K562 (cell line): ENCODE results near the gene NCAM2. TPM values are rescaled to one million over a fixed set of nuclear protein-coding genes. Genes with fewer than 3 reads are reported as not detected.

Source experiments
- ATAC-seq: fragments of 200-7000 bp; cut with Tn5 transposase; 3 replicates; pipeline ENCODE4 v1.9.1; 2020; ENCODE audit warnings: moderate library complexity
- BruUV-seq: library from RNA; stranded (reverse); fragments of 400-500 nt; replicated peaks from 2 replicates; lab custom pipeline; 2021; lab: Mats Ljungman, UMichigan
- CTCF ChIA-PET: fragments of 300-600 bp; formaldehyde crosslinking; extraction: SDS; loops from one replicate; lab custom pipeline; 2021; ENCODE audit warnings: low intra/inter-chr PET ratio; lab: Yijun Ruan, JAX
- POLR2A ChIA-PET: fragments of 300-600, 350-650 bp; sonication (Branson Sonifier 250); formaldehyde crosslinking; extraction: SDS; loops from one replicate; lab custom pipeline; 2021; ENCODE audit warnings: antibody characterized with exemption, inconsistent platforms; lab: Yijun Ruan, JAX
- DNase-seq, 4 experiments: peaks; one replicate each; pipeline versions ENCODE4 v3.0.0 to v3.0.0-alpha.2; 2011 to 2018; ENCODE audit warnings: low spot score in 3 of 4, mixed read lengths in 3 of 4; ENCODE audit errors: extremely low read depth in 1 of 4
- FAIRE-seq: peaks from 2 replicates; lab custom pipeline; 2011; peaks lifted over from hg19 to GRCh38; lab: Jason Lieb, UNC
- H2AFZ ChIP-seq: 2 replicates; pipeline ENCODE4 v1.6.0; 2011; ENCODE audit warnings: low read depth, low read length, control low read depth, inconsistent platforms
- H3K27ac ChIP-seq: fragments of 200-600 bp; 3 replicates; pipeline ENCODE4 v1.8.0; 2011; ENCODE audit warnings: low read depth, mild to moderate bottlenecking, control low read depth, inconsistent platforms, low read length, moderate library complexity, mixed read lengths; ENCODE audit errors: extremely low read depth
- H3K27me3 ChIP-seq, 2 experiments: fragments of 300-600 bp in 1 of 2; 2 replicates in 1 of 2; 3 replicates in 1 of 2; pipeline versions ENCODE4 v1.6.0 to v1.8.0; 2011; ENCODE audit warnings: inconsistent platforms in 2 of 2, low read length in 2 of 2, mild to moderate bottlenecking in 1 of 2, mixed read lengths in 1 of 2, moderate library complexity in 1 of 2; ENCODE audit not compliant: control insufficient read depth in 2 of 2, insufficient read depth in 2 of 2
- H3K36me3 ChIP-seq: fragments of 300-600 bp; 3 replicates; pipeline ENCODE4 v1.8.0; 2011; ENCODE audit warnings: mild to moderate bottlenecking, low read length, inconsistent platforms; ENCODE audit not compliant: control insufficient read depth, insufficient read depth
- H3K4me1 ChIP-seq, 2 experiments: fragments of 200-600 bp in 1 of 2; replicated peaks in 1 of 2; 2 replicates in 1 of 2; 3 replicates in 1 of 2; pipeline versions ENCODE4 v1.5.1 to v1.8.0; 2011; ENCODE audit warnings: inconsistent platforms in 2 of 2, low read length in 2 of 2, mild to moderate bottlenecking in 1 of 2, mixed read lengths in 1 of 2, moderate library complexity in 1 of 2; ENCODE audit not compliant: control insufficient read depth in 2 of 2, insufficient read depth in 2 of 2
- H3K4me2 ChIP-seq: 2 replicates; pipeline ENCODE4 v1.6.1; 2011; ENCODE audit warnings: low read length, control low read depth, inconsistent platforms, mixed read lengths; ENCODE audit not compliant: insufficient read depth
- H3K4me3 ChIP-seq: fragments of 200-600 bp; sonication (generic), shearing (Covaris generic); 2 replicates; pipeline ENCODE4 v1.5.1; 2016; ENCODE audit warnings: control low read depth, inconsistent platforms
- H3K79me2 ChIP-seq: fragments of 200-600 bp; 3 replicates; pipeline ENCODE4 v1.8.0; 2011; ENCODE audit warnings: low read length, inconsistent platforms; ENCODE audit not compliant: control insufficient read depth, insufficient read depth
- H3K9ac ChIP-seq, 2 experiments: 2 replicates each; pipeline versions ENCODE4 v1.6.0 to v1.6.1; 2011; ENCODE audit warnings: low read depth in 2 of 2, low read length in 2 of 2, control low read depth in 1 of 2, inconsistent platforms in 1 of 2, mild to moderate bottlenecking in 1 of 2, mixed read lengths in 1 of 2; ENCODE audit not compliant: insufficient read depth in 1 of 2
- H3K9me1 ChIP-seq: one replicate; pipeline ENCODE4 v1.6.0; 2011; ENCODE audit warnings: inconsistent platforms, mild to moderate bottlenecking, low read length, moderate library complexity; ENCODE audit not compliant: control insufficient read depth, insufficient read depth
- H3K9me3 ChIP-seq: replicated peaks from 2 replicates; pipeline ENCODE4 v1.5.1; 2011; ENCODE audit warnings: low read depth, low read length, inconsistent platforms; ENCODE audit not compliant: control insufficient read depth, insufficient read depth
- H4K20me1 ChIP-seq: replicated peaks from 2 replicates; pipeline ENCODE4 v1.6.1; 2011; ENCODE audit warnings: low read length, inconsistent platforms, mixed read lengths; ENCODE audit not compliant: control insufficient read depth, insufficient read depth
- ARID1B ChIP-seq: fragments of 450-650 bp; IDR thresholded peaks from 2 replicates; pipeline ENCODE4 v1.6.1; 2016; ENCODE audit warnings: antibody characterized with exemption, mild to moderate bottlenecking, inconsistent platforms
- BMI1 ChIP-seq: fragments of 150-350 bp; IDR thresholded peaks from 2 replicates; pipeline ENCODE4 v1.6.1; 2014; ENCODE audit warnings: low read length
- ERF ChIP-seq: fragments of 450-650 bp; formaldehyde crosslinking; IDR thresholded peaks from 2 replicates; pipeline ENCODE4 v1.4.0; 2020; ENCODE audit warnings: mild to moderate bottlenecking, mixed read lengths
- MAFG ChIP-seq: fragments of 450-650 bp; conservative IDR thresholded peaks from 2 replicates; pipeline ENCODE4 v1.6.1; 2016; ENCODE audit warnings: missing genetic modification characterization, missing compliant biosample characterization
- PCBP2 ChIP-seq: fragments of 200-400 bp; formaldehyde crosslinking; IDR thresholded peaks from 2 replicates; pipeline ENCODE4 v1.6.1; 2018; ENCODE audit warnings: low read length, low read depth, mild to moderate bottlenecking, moderate library complexity; ENCODE audit not compliant: poor library complexity, severe bottlenecking
- RBM34 ChIP-seq: fragments of 200-400 bp; formaldehyde crosslinking; IDR thresholded peaks from 2 replicates; pipeline ENCODE4 v1.6.1; 2018; ENCODE audit warnings: low read length, borderline replicate concordance; ENCODE audit not compliant: insufficient read depth
- RFX1 ChIP-seq: fragments of 450-650 bp; IDR thresholded peaks from 2 replicates; pipeline ENCODE4 v1.6.1; 2016; ENCODE audit warnings: mild to moderate bottlenecking, moderate library complexity
- TAF15 ChIP-seq: fragments of 200-400 bp; formaldehyde crosslinking; IDR thresholded peaks from 2 replicates; pipeline ENCODE4 v1.6.1; 2017; ENCODE audit warnings: mild to moderate bottlenecking, low read depth, low read length, moderate library complexity
- ZKSCAN1 ChIP-seq: fragments of 150-350 bp; IDR thresholded peaks from 2 replicates; pipeline ENCODE4 v1.6.1; 2016; ENCODE audit warnings: low read depth, low read length
- ZNF124 ChIP-seq: sonication (generic); formaldehyde crosslinking; IDR thresholded peaks from 2 replicates; pipeline ENCODE4 v1.8.1; 2022; ENCODE audit warnings: missing genetic modification reagents
- WGBS: fragments of 100-300 bp; shearing (Covaris generic); methylation state at CpG from one replicate; pipeline ENCODE4 v1.1.6; 2016; ENCODE audit warnings: low coverage, mixed read lengths; ENCODE audit not compliant: insufficient coverage; ENCODE audit errors: missing lambda C conversion rate; 5-methylcytosine and 5-hydroxymethylcytosine counted together
- in situ Hi-C: fragments of 300-500 bp; cut with MboI; formaldehyde crosslinking; loops from 4 replicates; pipeline ENCODE4 v1.15.0; 2018; ENCODE audit warnings: inconsistent platforms, mixed read lengths
- intact Hi-C: fragments of 100-400 bp; cut with micrococcal nuclease; formaldehyde crosslinking; loops from 2 replicates; pipeline ENCODE4 v1.14.2; 2022
- polyA plus RNA-seq, 8 experiments: library from polyadenylated mRNA; depleted of rRNA in 4 of 8; stranded (reverse) in 5 of 8; unstranded in 3 of 8; fragments of >200 nt; fragmentation: Nextera tagmentation in 2 of 8; fragmentation: Illumina TruSeq in 1 of 8; extraction: Ambion mirVana in 2 of 8; extraction: Trizol in 1 of 8; gene quantifications; 2 replicates each; pipeline versions ENCODE4 v1.2.1 to v1.2.3, GENCODE V29; 2011 to 2014; ENCODE audit warnings: inconsistent platforms in 1 of 8, missing spikeins in 1 of 8
- total RNA-seq, 7 experiments: library from RNA; depleted of rRNA in 6 of 7; stranded (reverse); fragments of >200 nt in 6 of 7; fragmentation: Illumina TruSeq in 2 of 7; extraction: Trizol in 2 of 7; gene quantifications; 2 replicates each; pipeline versions ENCODE4 v1.2.1 to v1.2.3, GENCODE V29; 2011 to 2021; ENCODE audit warnings: low replicate concordance in 1 of 7
- TF ChIP-seq, protein P1 (sequence below): fragments of 450-650 bp; formaldehyde crosslinking; conservative IDR thresholded peaks from 2 replicates; pipeline ENCODE4 v1.4.0; 2022; ENCODE audit warnings: mild to moderate bottlenecking, missing genetic modification characterization
- TF ChIP-seq, protein P2 (sequence below): sonication (generic); formaldehyde crosslinking; IDR thresholded peaks from 2 replicates; pipeline ENCODE4 v1.8.1; 2023; ENCODE audit warnings: mild to moderate bottlenecking, missing genetic modification reagents
- TF ChIP-seq, protein P3 (sequence below): sonication (generic); formaldehyde crosslinking; IDR thresholded peaks from 2 replicates; pipeline ENCODE4 v1.8.1; 2023; ENCODE audit warnings: missing genetic modification reagents, mild to moderate bottlenecking, borderline replicate concordance
- TF ChIP-seq, protein P4 (sequence below): sonication (generic); formaldehyde crosslinking; IDR thresholded peaks from 2 replicates; pipeline ENCODE4 v1.8.1; 2023; ENCODE audit warnings: mild to moderate bottlenecking, missing genetic modification reagents, moderate library complexity

NCAM2 gene
- total and polyA plus RNA-seq, 9 of the 15 experiments (the other 6 are each of a cell fraction or from before 2014, with no cell fraction given), result 14.0 to 58.2 (median 27.8) TPM

DNA sequence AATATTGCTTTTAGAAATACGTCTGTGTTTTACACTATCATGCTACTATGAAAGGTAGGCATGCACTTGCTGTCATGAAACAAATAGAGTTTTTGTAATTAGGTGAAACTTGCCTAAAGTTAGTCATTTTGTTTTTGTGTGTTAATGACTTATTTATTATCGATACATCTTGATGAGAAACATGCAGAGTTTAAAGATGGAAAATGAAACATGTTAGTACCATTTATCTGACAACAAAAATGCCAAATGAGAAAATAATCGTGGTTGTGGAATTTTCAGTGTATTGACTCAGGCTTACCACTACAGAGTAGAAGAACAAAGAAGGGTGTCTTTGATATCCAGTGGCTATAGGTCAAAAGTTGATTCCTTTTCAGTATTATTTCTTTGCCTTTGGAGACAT is 105.5 kb downstream of the NCAM2 start:
- no peaks in the 10 kb centered on the region for H3K79me2 ChIP-seq
- no TSS peak for BruUV-seq
- H2AFZ ChIP-seq, result 0 out of 2 replicates have a peak overlapping the region, but pooled peaks have one; percentile 4
- H3K9ac ChIP-seq, result no peak overlapping the region
- ATAC-seq, result no peak
- intact Hi-C loops (no loop called here), in situ Hi-C loops (loop anchor here (10.0 kb wide), 1 partner anchor 99 kb away; no protein-coding TSS in a partner anchor)
- no peaks in the 10 kb centered on the region for H3K9me3 ChIP-seq
- H3K36me3 ChIP-seq, result no peaks in the 10 kb centered on the region
- CTCF ChIA-PET, result no interaction called here
- H3K9me1 ChIP-seq, result no peaks in the 10 kb centered on the region
- no peak for FAIRE-seq
- POLR2A ChIA-PET, result no interaction called here
- H3K4me2 ChIP-seq, result no peak overlapping the region
- no peaks in the 10 kb centered on the region for H3K27me3 ChIP-seq
- H3K4me3 ChIP-seq, result no peak overlapping the region
- DNase-seq, result no peak
- no peaks in the 10 kb centered on the region for H4K20me1 ChIP-seq
- H3K4me1 ChIP-seq, result no peaks in the 10 kb centered on the region
- H3K27ac ChIP-seq, result no peak overlapping the region
- WGBS, result 2% methylated on average over 3 of the region's 3 CpGs
- TF ChIP-seq, protein P1, sequence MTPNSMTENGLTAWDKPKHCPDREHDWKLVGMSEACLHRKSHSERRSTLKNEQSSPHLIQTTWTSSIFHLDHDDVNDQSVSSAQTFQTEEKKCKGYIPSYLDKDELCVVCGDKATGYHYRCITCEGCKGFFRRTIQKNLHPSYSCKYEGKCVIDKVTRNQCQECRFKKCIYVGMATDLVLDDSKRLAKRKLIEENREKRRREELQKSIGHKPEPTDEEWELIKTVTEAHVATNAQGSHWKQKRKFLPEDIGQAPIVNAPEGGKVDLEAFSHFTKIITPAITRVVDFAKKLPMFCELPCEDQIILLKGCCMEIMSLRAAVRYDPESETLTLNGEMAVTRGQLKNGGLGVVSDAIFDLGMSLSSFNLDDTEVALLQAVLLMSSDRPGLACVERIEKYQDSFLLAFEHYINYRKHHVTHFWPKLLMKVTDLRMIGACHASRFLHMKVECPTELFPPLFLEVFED (CRISPR knock-in tag), result no peak
- TF ChIP-seq BMI1 (no peak), ERF (CRISPR knock-in tag) (no peak), RFX1 (no peak), RBM34 (no peak), PCBP2 (no peak), TAF15 (no peak), ZNF124 (CRISPR knock-in tag) (no peak), MAFG (tag) (no peak), ARID1B (no peak), ZKSCAN1 (no peak)
- TF ChIP-seq, protein P2, sequence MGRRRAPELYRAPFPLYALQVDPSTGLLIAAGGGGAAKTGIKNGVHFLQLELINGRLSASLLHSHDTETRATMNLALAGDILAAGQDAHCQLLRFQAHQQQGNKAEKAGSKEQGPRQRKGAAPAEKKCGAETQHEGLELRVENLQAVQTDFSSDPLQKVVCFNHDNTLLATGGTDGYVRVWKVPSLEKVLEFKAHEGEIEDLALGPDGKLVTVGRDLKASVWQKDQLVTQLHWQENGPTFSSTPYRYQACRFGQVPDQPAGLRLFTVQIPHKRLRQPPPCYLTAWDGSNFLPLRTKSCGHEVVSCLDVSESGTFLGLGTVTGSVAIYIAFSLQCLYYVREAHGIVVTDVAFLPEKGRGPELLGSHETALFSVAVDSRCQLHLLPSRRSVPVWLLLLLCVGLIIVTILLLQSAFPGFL (CRISPR knock-in tag), result no peak
- TF ChIP-seq, protein P3, sequence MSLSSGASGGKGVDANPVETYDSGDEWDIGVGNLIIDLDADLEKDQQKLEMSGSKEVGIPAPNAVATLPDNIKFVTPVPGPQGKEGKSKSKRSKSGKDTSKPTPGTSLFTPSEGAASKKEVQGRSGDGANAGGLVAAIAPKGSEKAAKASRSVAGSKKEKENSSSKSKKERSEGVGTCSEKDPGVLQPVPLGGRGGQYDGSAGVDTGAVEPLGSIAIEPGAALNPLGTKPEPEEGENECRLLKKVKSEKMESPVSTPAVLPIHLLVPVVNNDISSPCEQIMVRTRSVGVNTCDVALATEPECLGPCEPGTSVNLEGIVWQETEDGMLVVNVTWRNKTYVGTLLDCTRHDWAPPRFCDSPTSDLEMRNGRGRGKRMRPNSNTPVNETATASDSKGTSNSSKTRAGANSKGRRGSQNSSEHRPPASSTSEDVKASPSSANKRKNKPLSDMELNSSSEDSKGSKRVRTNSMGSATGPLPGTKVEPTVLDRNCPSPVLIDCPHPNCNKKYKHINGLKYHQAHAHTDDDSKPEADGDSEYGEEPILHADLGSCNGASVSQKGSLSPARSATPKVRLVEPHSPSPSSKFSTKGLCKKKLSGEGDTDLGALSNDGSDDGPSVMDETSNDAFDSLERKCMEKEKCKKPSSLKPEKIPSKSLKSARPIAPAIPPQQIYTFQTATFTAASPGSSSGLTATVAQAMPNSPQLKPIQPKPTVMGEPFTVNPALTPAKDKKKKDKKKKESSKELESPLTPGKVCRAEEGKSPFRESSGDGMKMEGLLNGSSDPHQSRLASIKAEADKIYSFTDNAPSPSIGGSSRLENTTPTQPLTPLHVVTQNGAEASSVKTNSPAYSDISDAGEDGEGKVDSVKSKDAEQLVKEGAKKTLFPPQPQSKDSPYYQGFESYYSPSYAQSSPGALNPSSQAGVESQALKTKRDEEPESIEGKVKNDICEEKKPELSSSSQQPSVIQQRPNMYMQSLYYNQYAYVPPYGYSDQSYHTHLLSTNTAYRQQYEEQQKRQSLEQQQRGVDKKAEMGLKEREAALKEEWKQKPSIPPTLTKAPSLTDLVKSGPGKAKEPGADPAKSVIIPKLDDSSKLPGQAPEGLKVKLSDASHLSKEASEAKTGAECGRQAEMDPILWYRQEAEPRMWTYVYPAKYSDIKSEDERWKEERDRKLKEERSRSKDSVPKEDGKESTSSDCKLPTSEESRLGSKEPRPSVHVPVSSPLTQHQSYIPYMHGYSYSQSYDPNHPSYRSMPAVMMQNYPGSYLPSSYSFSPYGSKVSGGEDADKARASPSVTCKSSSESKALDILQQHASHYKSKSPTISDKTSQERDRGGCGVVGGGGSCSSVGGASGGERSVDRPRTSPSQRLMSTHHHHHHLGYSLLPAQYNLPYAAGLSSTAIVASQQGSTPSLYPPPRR, result no peak
- TF ChIP-seq, protein P4, sequence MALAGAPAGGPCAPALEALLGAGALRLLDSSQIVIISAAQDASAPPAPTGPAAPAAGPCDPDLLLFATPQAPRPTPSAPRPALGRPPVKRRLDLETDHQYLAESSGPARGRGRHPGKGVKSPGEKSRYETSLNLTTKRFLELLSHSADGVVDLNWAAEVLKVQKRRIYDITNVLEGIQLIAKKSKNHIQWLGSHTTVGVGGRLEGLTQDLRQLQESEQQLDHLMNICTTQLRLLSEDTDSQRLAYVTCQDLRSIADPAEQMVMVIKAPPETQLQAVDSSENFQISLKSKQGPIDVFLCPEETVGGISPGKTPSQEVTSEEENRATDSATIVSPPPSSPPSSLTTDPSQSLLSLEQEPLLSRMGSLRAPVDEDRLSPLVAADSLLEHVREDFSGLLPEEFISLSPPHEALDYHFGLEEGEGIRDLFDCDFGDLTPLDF (CRISPR knock-in tag), result no peak
